ENCODE results near the gene SLC26A5.

Gene SLC26A5

DNA sequence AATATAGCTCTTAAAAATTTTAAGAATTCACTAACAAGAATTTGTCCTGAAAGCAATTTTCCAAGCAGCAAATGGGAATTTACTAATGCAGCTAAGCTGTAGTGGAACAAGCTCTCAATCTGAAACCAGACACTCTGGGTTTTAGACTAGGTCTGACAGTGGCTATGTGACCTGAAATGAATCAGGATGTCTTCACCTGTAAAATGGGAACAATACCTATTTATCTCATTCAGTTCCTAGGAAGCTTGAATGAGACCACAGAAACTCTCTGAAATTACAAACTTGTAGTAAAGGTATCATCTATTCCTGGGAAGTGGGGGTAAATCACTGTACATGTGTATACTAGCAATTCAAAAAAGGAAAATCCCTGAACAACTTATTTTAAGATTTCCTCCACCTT is 102.7 kb downstream of the SLC26A5 start:
- TF ChIP-seq, protein P1, sequence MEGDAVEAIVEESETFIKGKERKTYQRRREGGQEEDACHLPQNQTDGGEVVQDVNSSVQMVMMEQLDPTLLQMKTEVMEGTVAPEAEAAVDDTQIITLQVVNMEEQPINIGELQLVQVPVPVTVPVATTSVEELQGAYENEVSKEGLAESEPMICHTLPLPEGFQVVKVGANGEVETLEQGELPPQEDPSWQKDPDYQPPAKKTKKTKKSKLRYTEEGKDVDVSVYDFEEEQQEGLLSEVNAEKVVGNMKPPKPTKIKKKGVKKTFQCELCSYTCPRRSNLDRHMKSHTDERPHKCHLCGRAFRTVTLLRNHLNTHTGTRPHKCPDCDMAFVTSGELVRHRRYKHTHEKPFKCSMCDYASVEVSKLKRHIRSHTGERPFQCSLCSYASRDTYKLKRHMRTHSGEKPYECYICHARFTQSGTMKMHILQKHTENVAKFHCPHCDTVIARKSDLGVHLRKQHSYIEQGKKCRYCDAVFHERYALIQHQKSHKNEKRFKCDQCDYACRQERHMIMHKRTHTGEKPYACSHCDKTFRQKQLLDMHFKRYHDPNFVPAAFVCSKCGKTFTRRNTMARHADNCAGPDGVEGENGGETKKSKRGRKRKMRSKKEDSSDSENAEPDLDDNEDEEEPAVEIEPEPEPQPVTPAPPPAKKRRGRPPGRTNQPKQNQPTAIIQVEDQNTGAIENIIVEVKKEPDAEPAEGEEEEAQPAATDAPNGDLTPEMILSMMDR (conservative IDR thresholded peaks at IDR 0.05), result no peak
- H3K27ac ChIP-seq, result peak overlapping the region; percentile 93

DNA sequence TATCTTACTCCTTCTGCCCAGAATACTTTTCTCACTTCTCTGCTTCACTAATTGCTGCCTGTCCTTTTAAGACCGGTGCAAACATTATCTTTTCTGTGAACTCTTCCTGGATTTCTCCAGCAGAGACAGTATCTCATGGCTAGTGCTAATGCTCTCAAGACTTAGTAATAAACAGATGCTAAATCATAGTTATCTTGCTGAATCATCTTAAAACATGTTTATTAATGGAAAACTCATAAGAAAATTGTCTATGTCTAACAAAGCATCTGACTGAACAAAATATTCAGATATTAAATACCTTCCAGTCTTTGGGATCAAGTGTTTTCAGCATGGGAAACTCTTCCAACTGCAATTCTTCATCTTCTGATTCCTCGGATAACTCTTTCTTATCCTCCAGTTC is 104.5 kb downstream of the SLC26A5 start:
- TF ChIP-seq, protein P1 (conservative IDR thresholded peaks at IDR 0.05), result no peak
- H3K27ac ChIP-seq, result no peak overlapping the region

DNA sequence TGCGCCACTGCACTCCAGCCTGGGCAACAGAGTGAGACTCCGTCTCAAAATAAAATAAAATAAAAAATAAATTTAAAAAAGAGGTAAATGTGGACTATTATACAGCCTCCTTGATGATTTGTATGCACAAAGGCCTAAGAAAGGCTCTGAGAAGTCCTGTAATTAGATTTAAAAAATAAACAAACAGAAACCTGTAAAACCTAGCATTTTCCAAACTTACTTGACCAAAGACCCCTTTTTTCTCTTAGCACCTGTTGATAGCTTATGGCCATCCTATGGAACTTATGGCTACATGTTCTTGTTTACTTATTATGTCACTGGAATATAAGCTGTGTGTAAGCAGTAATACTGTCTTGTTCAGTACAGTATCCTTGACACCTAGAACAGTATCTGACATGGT is 107.1 kb downstream of the SLC26A5 start:
- no peak overlapping the region for H3K27ac ChIP-seq
- TF ChIP-seq, protein P1 (conservative IDR thresholded peaks at IDR 0.05), result no peak

DNA sequence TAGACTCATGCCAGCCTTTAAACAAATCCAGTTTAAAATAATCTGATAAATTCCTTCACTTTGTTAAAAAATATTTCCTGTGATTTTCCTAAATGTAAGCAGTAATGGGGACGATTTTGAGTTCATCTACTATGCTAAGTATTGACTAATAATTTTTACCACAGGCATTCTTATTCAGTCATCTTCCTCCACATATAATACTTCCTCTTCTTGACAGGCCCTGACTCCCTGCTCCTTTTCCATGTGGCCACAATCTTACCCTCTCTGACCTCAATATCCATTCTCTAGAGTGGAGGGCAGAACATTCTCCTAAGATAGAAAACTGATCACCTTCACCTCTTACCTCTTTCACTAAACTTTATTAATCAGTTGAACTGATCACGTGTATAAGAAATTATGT is 109.2 kb downstream of the SLC26A5 start:
- TF ChIP-seq, protein P1 (conservative IDR thresholded peaks at IDR 0.05), result no peak
- no peak overlapping the region for H3K27ac ChIP-seq

DNA sequence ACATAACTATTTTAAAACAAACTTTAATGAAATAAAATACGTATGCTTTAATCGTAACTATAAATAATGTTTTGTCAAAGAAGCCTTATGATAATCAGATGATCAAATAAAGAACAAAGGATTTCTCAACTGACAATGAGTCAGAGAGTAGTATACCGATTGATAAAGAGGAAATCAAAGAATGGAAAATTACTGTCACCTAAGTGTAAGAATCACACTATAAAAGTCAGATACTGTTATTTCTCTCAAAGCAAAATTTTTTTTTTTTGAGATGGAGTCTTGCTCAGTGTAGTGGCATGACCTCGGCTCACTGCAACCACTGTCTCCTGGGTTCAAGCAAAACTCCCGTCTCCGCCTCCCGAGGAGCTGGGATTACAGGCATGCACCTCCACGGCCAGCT is 120.3 kb downstream of the SLC26A5 start:
- H3K27ac ChIP-seq, result no peak overlapping the region
- TF ChIP-seq, protein P1 (conservative IDR thresholded peaks at IDR 0.05), result no peak

All from VCaP (cell line).